K562 (cell line): ENCODE measurements around the gene MYO18B. TPM values are rescaled to one million over a fixed set of nuclear protein-coding genes. Genes with fewer than 3 reads are reported as not detected.
A peak's percentile ranks its signal among the peaks of the same experiment; 100 is the strongest.

Experiments used
- ATF1 ChIP-seq, 2 experiments: fragments of 450-650 bp in 1 of 2; IDR thresholded peaks; 2 replicates each; pipeline ENCODE4 v1.6.1; 2016; ENCODE audit warnings: missing compliant biosample characterization in 1 of 2, missing genetic modification characterization in 1 of 2
- GABPB2 ChIP-seq: fragments of 250-450 bp; sonication (Bioruptor Pico); conservative IDR thresholded peaks from 2 replicates; pipeline ENCODE4 v1.5.1; 2021; ENCODE audit warnings: mild to moderate bottlenecking
- HDAC1 ChIP-seq, 2 experiments: fragments of 450-650 bp; IDR thresholded peaks; 2 replicates each; pipeline ENCODE4 v1.6.1; 2016 to 2017; ENCODE audit warnings: inconsistent platforms in 1 of 2, mild to moderate bottlenecking in 1 of 2, moderate library complexity in 1 of 2
- NR2F6 ChIP-seq: fragments of 450-650 bp; formaldehyde crosslinking; IDR thresholded peaks from 2 replicates; pipeline ENCODE4 v1.4.0; 2020; ENCODE audit warnings: mild to moderate bottlenecking
- POLR2G ChIP-seq: fragments of 200-400 bp; formaldehyde crosslinking; IDR thresholded peaks from 2 replicates; pipeline ENCODE4 v1.6.1; 2017; ENCODE audit warnings: low read depth, mild to moderate bottlenecking, antibody characterized with exemption, low read length, moderate library complexity
- RERE ChIP-seq: sonication (generic); formaldehyde crosslinking; IDR thresholded peaks from 2 replicates; pipeline ENCODE4 v1.8.0; 2023; ENCODE audit warnings: missing genetic modification reagents, mild to moderate bottlenecking, borderline replicate concordance
- RNF2 ChIP-seq: sonication (generic); IDR thresholded peaks from 2 replicates; pipeline ENCODE4 v1.6.1; 2016
- RNF219 ChIP-seq: fragments of 250-450 bp; sonication (Bioruptor Pico); IDR thresholded peaks from 2 replicates; pipeline ENCODE4 v1.5.0; 2022; ENCODE audit warnings: mild to moderate bottlenecking
- SMAD4 ChIP-seq: fragments of 250-450 bp; sonication (Bioruptor Pico); conservative IDR thresholded peaks from 2 replicates; pipeline ENCODE4 v1.8.0; 2021; ENCODE audit warnings: inconsistent platforms, mild to moderate bottlenecking, moderate library complexity
- TCF3 ChIP-seq: sonication (generic); formaldehyde crosslinking; IDR thresholded peaks from 2 replicates; pipeline ENCODE4 v1.4.0; 2020; ENCODE audit warnings: mild to moderate bottlenecking, missing genetic modification reagents
- ZBTB11 ChIP-seq, 3 experiments: fragments of 200-800 bp in 1 of 3; fragments of 250-450 bp in 1 of 3; fragments of 450-650 bp in 1 of 3; sonication (Bioruptor Pico) in 1 of 3; sonication (Bioruptor generic) in 1 of 3; formaldehyde crosslinking in 1 of 3; IDR thresholded peaks; 2 replicates each; pipeline versions ENCODE4 v1.6.1 to v1.8.0; 2016 to 2022; ENCODE audit warnings: mild to moderate bottlenecking in 2 of 3, missing genetic modification characterization in 2 of 3, missing compliant biosample characterization in 1 of 3, moderate library complexity in 1 of 3
- ZNF140 ChIP-seq: fragments of 250-450 bp; sonication (Bioruptor Pico); IDR thresholded peaks from 2 replicates; pipeline ENCODE4 v1.8.0; 2021; ENCODE audit warnings: moderate library complexity, mild to moderate bottlenecking, inconsistent platforms
- ZNF263 ChIP-seq: sonication (generic); formaldehyde crosslinking; IDR thresholded peaks from 2 replicates; pipeline ENCODE4 v1.8.0; 2022; ENCODE audit warnings: mild to moderate bottlenecking, missing genetic modification reagents, borderline replicate concordance
- ZNF347 ChIP-seq: fragments of 450-650 bp; formaldehyde crosslinking; IDR thresholded peaks from 2 replicates; pipeline ENCODE4 v1.4.0; 2020; ENCODE audit warnings: low read depth, mild to moderate bottlenecking, moderate library complexity
- ZNF561 ChIP-seq: fragments of 450-650 bp; formaldehyde crosslinking; conservative IDR thresholded peaks from 2 replicates; pipeline ENCODE4 v1.4.0; 2020; ENCODE audit warnings: mild to moderate bottlenecking, moderate library complexity
- polyA plus RNA-seq, 8 experiments: library from polyadenylated mRNA; depleted of rRNA in 4 of 8; stranded (reverse) in 5 of 8; unstranded in 3 of 8; fragments of >200 nt; fragmentation: Nextera tagmentation in 2 of 8; fragmentation: Illumina TruSeq in 1 of 8; extraction: Ambion mirVana in 2 of 8; extraction: Trizol in 1 of 8; gene quantifications; 2 replicates each; pipeline versions ENCODE4 v1.2.1 to v1.2.3, GENCODE V29; 2011 to 2014; ENCODE audit warnings: inconsistent platforms in 1 of 8, missing spikeins in 1 of 8
- total RNA-seq, 7 experiments: library from RNA; depleted of rRNA in 6 of 7; stranded (reverse); fragments of >200 nt in 6 of 7; fragmentation: Illumina TruSeq in 2 of 7; extraction: Trizol in 2 of 7; gene quantifications; 2 replicates each; pipeline versions ENCODE4 v1.2.1 to v1.2.3, GENCODE V29; 2011 to 2021; ENCODE audit warnings: low replicate concordance in 1 of 7

MYO18B gene
- total and polyA plus RNA-seq, 9 of the 15 experiments (the other 6 are each of a cell fraction or from before 2014, with no cell fraction given), result 0.06 to 7.0 (median 4.3) TPM

GRCh38 chr22:25741692-25742626 lies at the start of gene MYO18B (continued):
- TF ChIP-seq RNF219 (CRISPR knock-in tag) (no peak), ZNF347 (CRISPR knock-in tag) (no peak), ZBTB11 (CRISPR knock-in tag; IDR thresholded peaks at IDR 0.05) (peak in 1 of 3 experiments; percentile 33; a peak in 1 of 6 replicates), ZNF263 (CRISPR knock-in tag) (peak; percentile 88), ZNF561 (no peak), RNF2 (peak; percentile 82), SMAD4 (CRISPR knock-in tag) (peak; percentile 84), TCF3 (CRISPR knock-in tag) (peak; percentile 56; the same call in 1 of the 2 replicates), RERE (CRISPR knock-in tag) (no peak), ZNF140 (CRISPR knock-in tag) (no peak), HDAC1 (IDR thresholded peaks at IDR 0.05) (no peak; a peak in 1 of 4 replicates), ATF1 (CRISPR knock-in tag; IDR thresholded peaks at IDR 0.05) (no peak), ATF1 (tag; IDR thresholded peaks at IDR 0.05) (peak; percentile 49), GABPB2 (CRISPR knock-in tag) (no peak), NR2F6 (CRISPR knock-in tag) (no peak), POLR2G (peak; percentile 77)
